T-helper 2 cell (primary cell): ENCODE measurements around the gene SLC16A2.

Experiments used
- DNase-seq, 5 experiments: peaks; one replicate each; pipeline versions ENCODE4 v3.0.0 to v3.0.0-alpha.2; 2012 to 2022

Gene SLC16A2

GRCh38 chrX:74540635-74541249 is 119.4 kb downstream of the SLC16A2 start:
- no peak for DNase-seq

GRCh38 chrX:74545880-74546523 is 124.7 kb downstream of the SLC16A2 start:
- no peak for DNase-seq

GRCh38 chrX:74546984-74547383 is 125.7 kb downstream of the SLC16A2 start:
- no peak for DNase-seq

GRCh38 chrX:74550295-74550802 is 129.1 kb downstream of the SLC16A2 start:
- peak; percentile 70 to 79 (median 74) for DNase-seq

- no peak for DNase-seq
Observed at GRCh38 chrX:74551934-74552333, 130.6 kb downstream of the SLC16A2 start.

- DNase-seq: no peak
Observed at GRCh38 chrX:74557378-74557777, 136.1 kb downstream of the SLC16A2 start.

GRCh38 chrX:74578137-74578536 is 156.8 kb downstream of the SLC16A2 start:
- peak in 1 of 5 experiments; percentile 64 for DNase-seq

GRCh38 chrX:74579597-74580198 is 158.4 kb downstream of the SLC16A2 start:
- DNase-seq: peak in 1 of 5 experiments; percentile 3
